Osteocyte (in vitro differentiated cells): ENCODE results near the gene UGGT2. TPM values are rescaled to one million over a fixed set of nuclear protein-coding genes. Genes with fewer than 3 reads are reported as not detected.
A peak's percentile ranks its signal among the peaks of the same experiment; 100 is the strongest.

Experiments used
- DNase-seq: peaks from one replicate; pipeline ENCODE4 v3.0.0; 2021; ENCODE audit warnings: mixed read lengths; ENCODE audit not compliant: unreplicated experiment; ENCODE audit errors: extremely low spot score
- H3K27ac Mint-ChIP-seq: one replicate; pipeline ENCODE4 v1.8.0; 2021; ENCODE audit warnings: mild to moderate bottlenecking, mixed read lengths; ENCODE audit not compliant: unreplicated experiment
- H3K27me3 Mint-ChIP-seq: one replicate; pipeline ENCODE4 v1.8.0; 2021; ENCODE audit warnings: mixed read lengths; ENCODE audit not compliant: unreplicated experiment
- H3K36me3 Mint-ChIP-seq: one replicate; pipeline ENCODE4 v1.8.0; 2021; ENCODE audit warnings: mixed read lengths; ENCODE audit not compliant: unreplicated experiment
- H3K4me1 Mint-ChIP-seq: one replicate; pipeline ENCODE4 v1.8.0; 2021; ENCODE audit warnings: mixed read lengths; ENCODE audit not compliant: unreplicated experiment
- H3K4me3 Mint-ChIP-seq: one replicate; pipeline ENCODE4 v1.8.0; 2021; ENCODE audit warnings: mild to moderate bottlenecking, moderate library complexity, mixed read lengths; ENCODE audit not compliant: unreplicated experiment
- H3K9me3 Mint-ChIP-seq: one replicate; pipeline ENCODE4 v1.8.0; 2021; ENCODE audit warnings: mixed read lengths; ENCODE audit not compliant: unreplicated experiment
- total RNA-seq: library from RNA; stranded (reverse); gene quantifications from 2 replicates; pipeline ENCODE4 v1.2.1, GENCODE V29; 2021
- TF ChIP-seq, protein P1 (sequence below): fragments of 200-600 bp; sonication (generic); IDR thresholded peaks from 2 replicates; pipeline ENCODE4 v1.5.0; 2021; ENCODE audit warnings: antibody characterized with exemption, mild to moderate bottlenecking, moderate library complexity

Gene UGGT2
- total RNA-seq, 1 donor from 2014 or later = 34.1 TPM

DNA sequence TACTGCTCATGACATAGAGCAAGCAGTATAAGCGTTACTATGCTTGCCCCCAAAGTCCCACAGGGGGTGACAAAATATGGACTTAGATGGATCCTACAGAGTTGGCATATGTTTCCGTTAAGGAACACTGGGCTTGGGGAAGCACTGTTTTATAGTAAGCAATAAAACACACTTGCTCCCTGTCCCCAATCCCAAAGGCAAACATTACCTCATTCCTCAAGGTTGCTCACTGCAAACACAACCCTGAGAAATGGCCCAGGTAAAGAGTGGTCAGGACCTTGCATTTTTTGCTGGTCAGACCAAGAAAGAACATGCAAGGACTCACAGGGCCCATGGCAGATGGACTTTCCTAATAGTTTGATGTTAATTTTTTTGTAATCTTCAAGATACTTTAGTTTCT, 32.3 kb downstream of the UGGT2 start:
- H3K36me3 Mint-ChIP-seq = peaks cover 14% of the 10 kb centered on the region
- TF ChIP-seq, protein P1, sequence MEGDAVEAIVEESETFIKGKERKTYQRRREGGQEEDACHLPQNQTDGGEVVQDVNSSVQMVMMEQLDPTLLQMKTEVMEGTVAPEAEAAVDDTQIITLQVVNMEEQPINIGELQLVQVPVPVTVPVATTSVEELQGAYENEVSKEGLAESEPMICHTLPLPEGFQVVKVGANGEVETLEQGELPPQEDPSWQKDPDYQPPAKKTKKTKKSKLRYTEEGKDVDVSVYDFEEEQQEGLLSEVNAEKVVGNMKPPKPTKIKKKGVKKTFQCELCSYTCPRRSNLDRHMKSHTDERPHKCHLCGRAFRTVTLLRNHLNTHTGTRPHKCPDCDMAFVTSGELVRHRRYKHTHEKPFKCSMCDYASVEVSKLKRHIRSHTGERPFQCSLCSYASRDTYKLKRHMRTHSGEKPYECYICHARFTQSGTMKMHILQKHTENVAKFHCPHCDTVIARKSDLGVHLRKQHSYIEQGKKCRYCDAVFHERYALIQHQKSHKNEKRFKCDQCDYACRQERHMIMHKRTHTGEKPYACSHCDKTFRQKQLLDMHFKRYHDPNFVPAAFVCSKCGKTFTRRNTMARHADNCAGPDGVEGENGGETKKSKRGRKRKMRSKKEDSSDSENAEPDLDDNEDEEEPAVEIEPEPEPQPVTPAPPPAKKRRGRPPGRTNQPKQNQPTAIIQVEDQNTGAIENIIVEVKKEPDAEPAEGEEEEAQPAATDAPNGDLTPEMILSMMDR = no peak
- no peak for DNase-seq
- no peak overlapping the region for H3K4me3 Mint-ChIP-seq
- no peaks in the 10 kb centered on the region for H3K27me3 Mint-ChIP-seq
- peaks cover 3% of the 10 kb centered on the region for H3K9me3 Mint-ChIP-seq
- no peak overlapping the region for H3K27ac Mint-ChIP-seq
- peaks cover 12% of the 10 kb centered on the region for H3K4me1 Mint-ChIP-seq

DNA sequence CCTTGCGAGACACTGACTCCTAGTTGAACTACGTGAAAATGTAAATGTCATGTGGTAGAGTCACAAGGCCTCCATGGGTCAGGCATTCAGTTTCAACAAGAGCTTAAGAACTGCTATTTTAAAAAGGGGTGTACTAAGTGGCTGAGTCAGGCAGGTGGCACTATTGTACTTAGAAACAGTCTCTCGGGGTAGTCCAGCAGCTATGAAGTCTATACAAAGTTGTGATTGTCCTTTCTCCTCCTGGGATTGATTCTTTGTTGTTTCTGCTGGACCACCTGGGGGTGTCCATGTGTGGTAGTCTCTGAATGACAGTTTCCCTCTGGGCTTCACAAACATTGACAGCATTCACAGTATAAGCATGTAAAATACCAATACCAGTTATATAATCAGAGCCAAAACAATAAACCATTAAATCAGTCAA, 33.0 kb downstream of the UGGT2 start:
- no peak overlapping the region for H3K27ac Mint-ChIP-seq
- no peak for DNase-seq
- TF ChIP-seq, protein P1 = peak; percentile 79
- peaks cover 6% of the 10 kb centered on the region for H3K9me3 Mint-ChIP-seq
- H3K4me1 Mint-ChIP-seq = peaks cover 6% of the 10 kb centered on the region
- no peaks in the 10 kb centered on the region for H3K27me3 Mint-ChIP-seq
- peaks cover 19% of the 10 kb centered on the region for H3K36me3 Mint-ChIP-seq
- H3K4me3 Mint-ChIP-seq = no peak overlapping the region

DNA sequence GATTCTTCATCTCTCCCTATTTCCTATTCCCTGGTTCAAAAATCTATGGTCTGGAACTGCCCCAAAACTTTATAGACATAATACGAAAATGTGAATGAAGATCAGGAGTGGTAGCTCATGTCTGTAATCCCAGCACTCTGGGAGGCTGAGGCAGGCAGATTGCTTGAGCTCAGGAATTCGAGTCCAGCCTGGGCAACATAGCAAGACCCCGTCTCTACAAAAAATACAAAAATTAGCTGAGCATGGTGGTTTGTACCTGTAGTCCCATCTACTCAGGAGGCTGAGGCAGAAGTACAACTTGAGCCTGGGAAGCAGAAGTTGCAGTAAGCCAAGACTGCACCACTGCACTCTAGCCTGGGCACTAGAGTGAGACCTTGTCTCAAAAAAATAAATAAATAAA, 35.1 kb downstream of the UGGT2 start:
- Mint-ChIP-seq H3K4me1 (peaks cover 4% of the 10 kb centered on the region), H3K36me3 (peaks cover 21% of the 10 kb centered on the region), H3K4me3 (no peak overlapping the region)

DNA sequence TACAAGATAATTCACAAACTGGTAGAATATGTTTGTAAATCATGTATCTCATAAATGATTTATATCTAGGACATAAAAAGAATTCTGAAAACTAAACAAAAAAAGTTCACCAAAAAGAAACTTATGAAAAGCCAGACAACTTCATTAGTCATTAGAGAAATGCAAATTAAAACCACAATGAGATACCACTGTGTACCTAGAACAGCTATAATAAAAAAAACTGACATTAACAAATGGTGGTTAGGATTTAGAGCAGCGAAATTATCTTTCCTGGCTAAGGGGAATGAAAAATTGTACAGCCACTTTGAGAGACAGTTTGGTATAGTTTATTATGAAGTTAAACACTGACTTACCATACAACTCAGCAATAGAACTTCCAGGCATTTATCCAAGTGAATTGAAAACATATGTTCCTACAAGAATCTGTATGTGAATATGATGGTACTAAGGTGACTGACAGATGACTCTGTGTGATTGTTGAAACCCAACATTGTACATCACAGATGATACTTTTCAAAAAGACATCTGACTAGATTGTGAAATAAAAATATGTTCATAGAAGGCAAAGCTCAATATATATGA, 41.8 kb downstream of the UGGT2 start:
- DNase-seq = no peak
- Mint-ChIP-seq H3K4me3 (no peak overlapping the region), H3K36me3 (peaks cover 29% of the 10 kb centered on the region), H3K9me3 (peaks cover 21% of the 10 kb centered on the region), H3K4me1 (peaks cover 14% of the 10 kb centered on the region), H3K27me3 (no peaks in the 10 kb centered on the region), H3K27ac (peak overlapping the region; percentile 19)
- TF ChIP-seq, protein P1 = no peak

More for the DNA sequence above, 35.1 kb downstream of the UGGT2 start:
- Mint-ChIP-seq H3K27me3 (no peaks in the 10 kb centered on the region), H3K27ac (no peak overlapping the region), H3K9me3 (peaks cover 6% of the 10 kb centered on the region)
- TF ChIP-seq, protein P1 = no peak
- no peak for DNase-seq

DNA sequence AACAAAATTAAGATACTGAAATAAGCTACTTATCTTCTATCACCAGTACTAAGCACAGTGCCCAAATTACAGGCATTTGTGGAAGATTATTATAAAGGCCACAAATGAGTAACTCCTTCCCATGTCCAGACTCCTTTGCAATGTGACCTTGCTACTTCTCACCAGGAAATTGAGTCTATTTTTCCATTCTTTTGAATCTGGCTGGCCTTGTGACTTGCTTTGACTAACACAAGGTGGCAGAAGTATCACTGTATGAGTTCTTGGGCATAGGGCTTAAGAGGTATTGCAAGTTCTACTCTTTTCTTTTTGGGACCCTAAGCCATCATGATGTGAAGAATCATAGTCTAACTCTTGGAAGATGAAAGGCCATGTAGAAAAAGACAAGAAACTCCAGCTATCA, 49.9 kb downstream of the UGGT2 start:
- no peaks in the 10 kb centered on the region for H3K4me1 Mint-ChIP-seq
- H3K36me3 Mint-ChIP-seq = peaks cover 24% of the 10 kb centered on the region
- no peak for DNase-seq

More for the DNA sequence above, 49.9 kb downstream of the UGGT2 start:
- Mint-ChIP-seq H3K27ac (no peak overlapping the region), H3K9me3 (peaks cover 15% of the 10 kb centered on the region), H3K27me3 (no peaks in the 10 kb centered on the region), H3K4me3 (no peak overlapping the region)
- TF ChIP-seq, protein P1 = no peak
